ENCODE results near the gene SLIT3. TPM values are rescaled to one million over a fixed set of nuclear protein-coding genes. Genes with fewer than 3 reads are reported as not detected.

SLIT3 gene
- total RNA-seq, 1 donor from 2014 or later = 0.22 TPM

DNA sequence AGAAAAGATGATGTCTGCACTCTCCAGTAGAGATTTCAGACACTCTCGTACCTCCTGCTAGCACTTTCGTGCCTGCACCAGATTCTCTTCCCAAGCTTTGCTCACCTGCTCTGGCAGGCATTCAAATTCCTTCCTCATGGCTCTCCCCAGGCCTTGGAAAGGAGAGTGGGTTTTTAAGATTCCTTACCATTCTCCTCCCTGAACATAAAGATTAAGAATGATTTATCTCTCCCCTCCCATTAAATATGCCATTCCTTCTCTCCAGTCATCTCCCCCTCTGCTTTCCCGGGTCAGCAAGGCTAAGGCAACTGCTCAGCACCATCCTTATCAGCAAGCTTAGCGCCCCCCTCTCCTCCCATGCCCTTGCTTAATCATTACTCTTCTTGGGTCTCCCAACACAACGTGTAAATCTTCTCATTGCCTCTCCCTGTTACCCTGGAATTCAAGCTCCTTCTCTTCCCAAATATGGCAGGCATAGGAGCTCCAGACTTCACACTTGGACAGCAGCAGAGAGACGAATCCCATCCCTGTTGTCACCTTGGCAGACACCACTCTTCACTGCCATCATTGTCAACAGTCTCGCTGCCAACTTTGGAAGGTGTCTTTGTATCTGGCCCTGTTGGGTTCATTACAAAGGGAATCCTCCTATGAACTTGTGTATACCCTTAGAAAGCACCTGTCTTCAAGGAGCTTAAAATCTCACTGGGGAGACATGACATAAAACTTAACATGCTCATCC lies 332.9 kb downstream of the SLIT3 start:
- Histone ChIP-seq H3K4me1 (no peaks in the 10 kb centered on the region), H3K27ac (no peak overlapping the region), H3K9me3 (ENCODE audit: low read depth) (no peaks in the 10 kb centered on the region), H3K36me3 (no peaks in the 10 kb centered on the region), H3K4me2 (no peak overlapping the region), H3K27me3 (no peaks in the 10 kb centered on the region), H3F3A (ENCODE audit: low read depth) (no peaks in the 10 kb centered on the region), H3K79me2 (ENCODE audit: low read depth) (no peaks in the 10 kb centered on the region), H3K9ac (no peak overlapping the region), H3K4me3 (no peak overlapping the region), H2AFZ (replicated peaks) (no peak overlapping the region), H4K20me1 (ENCODE audit: low read depth) (no peaks in the 10 kb centered on the region)
- TF ChIP-seq CTCF (IDR thresholded peaks at IDR 0.05) (no peak), EZH2phosphoT487 (IDR thresholded peaks at IDR 0.05) (no peak), EZH2 (IDR thresholded peaks at IDR 0.05) (no peak)
- Mint-ChIP-seq H3K4me3 (no peak overlapping the region), H3K9me3 (no peaks in the 10 kb centered on the region), H3K27ac (no peak overlapping the region), H3K4me1 (no peaks in the 10 kb centered on the region), H3K36me3 (no peaks in the 10 kb centered on the region), H3K27me3 (ENCODE audit: insufficient read depth, low read depth) (no peaks in the 10 kb centered on the region)
- DNase-seq (ENCODE audit: low spot score) = no peak

DNA sequence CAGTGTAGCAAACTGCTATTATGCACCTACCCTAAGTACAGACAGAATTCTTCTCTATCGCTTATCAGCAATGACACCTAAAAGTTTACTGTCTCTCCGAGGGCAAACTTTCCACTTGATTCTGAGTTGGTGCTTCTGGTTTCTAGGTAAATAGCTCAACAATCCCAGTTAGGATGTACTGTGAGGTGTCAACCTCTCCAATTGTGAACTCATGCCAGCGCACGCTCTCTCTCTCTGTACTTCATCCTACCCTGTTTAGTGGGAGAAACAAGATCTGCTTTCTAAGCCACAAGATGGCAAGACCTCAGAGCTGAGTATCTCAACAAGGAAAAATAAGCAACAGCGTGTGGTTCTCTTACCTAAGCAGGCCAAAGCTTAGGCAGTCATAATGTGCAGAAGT lies 335.3 kb downstream of the SLIT3 start:
- no peaks in the 10 kb centered on the region for H4K20me1 ChIP-seq (ENCODE audit: low read depth)
- H3K4me1 Mint-ChIP-seq = peaks cover 9% of the 10 kb centered on the region
- no peak overlapping the region for H3K4me3 Mint-ChIP-seq
- no peak overlapping the region for H2AFZ ChIP-seq (replicated peaks)
- H3K36me3 Mint-ChIP-seq = no peaks in the 10 kb centered on the region
- H3K9ac ChIP-seq = no peak overlapping the region
- H3K27me3 ChIP-seq = no peaks in the 10 kb centered on the region
- H3K27ac Mint-ChIP-seq = no peak overlapping the region
- DNase-seq (ENCODE audit: low spot score) = no peak
- TF ChIP-seq CTCF (IDR thresholded peaks at IDR 0.05) (no peak), EZH2phosphoT487 (IDR thresholded peaks at IDR 0.05) (no peak), EZH2 (IDR thresholded peaks at IDR 0.05) (no peak)
- H3F3A ChIP-seq (ENCODE audit: low read depth) = no peaks in the 10 kb centered on the region
- H3K36me3 ChIP-seq = no peaks in the 10 kb centered on the region
- H3K9me3 Mint-ChIP-seq = no peaks in the 10 kb centered on the region
- no peak overlapping the region for H3K4me2 ChIP-seq
- H3K4me3 ChIP-seq = no peak overlapping the region
- H3K4me1 ChIP-seq = no peaks in the 10 kb centered on the region
- no peaks in the 10 kb centered on the region for H3K79me2 ChIP-seq (ENCODE audit: low read depth)
- H3K27ac ChIP-seq = no peak overlapping the region
- H3K27me3 Mint-ChIP-seq (ENCODE audit: insufficient read depth, low read depth) = peaks cover 3% of the 10 kb centered on the region
- no peaks in the 10 kb centered on the region for H3K9me3 ChIP-seq (ENCODE audit: low read depth)

- no peak overlapping the region for H3K9ac ChIP-seq
- no peak for TF ChIP-seq CTCF (IDR thresholded peaks at IDR 0.05)
- TF ChIP-seq EZH2phosphoT487 (IDR thresholded peaks at IDR 0.05) = no peak
- TF ChIP-seq EZH2 (IDR thresholded peaks at IDR 0.05) = no peak
- H3K4me2 ChIP-seq = no peak overlapping the region
- H3K9me3 Mint-ChIP-seq = no peaks in the 10 kb centered on the region
- H3K4me3 ChIP-seq = no peak overlapping the region
- no peaks in the 10 kb centered on the region for H3K36me3 Mint-ChIP-seq
- no peaks in the 10 kb centered on the region for H3K79me2 ChIP-seq (ENCODE audit: low read depth)
- H3K27me3 ChIP-seq = no peaks in the 10 kb centered on the region
- no peaks in the 10 kb centered on the region for H3K4me1 ChIP-seq
- H3K4me1 Mint-ChIP-seq = peaks cover 9% of the 10 kb centered on the region
- H4K20me1 ChIP-seq (ENCODE audit: low read depth) = no peaks in the 10 kb centered on the region
- no peaks in the 10 kb centered on the region for H3F3A ChIP-seq (ENCODE audit: low read depth)
- no peak for DNase-seq (ENCODE audit: low spot score)
- H2AFZ ChIP-seq (replicated peaks) = no peak overlapping the region
- no peaks in the 10 kb centered on the region for H3K9me3 ChIP-seq (ENCODE audit: low read depth)
- no peaks in the 10 kb centered on the region for H3K36me3 ChIP-seq
- no peak overlapping the region for H3K27ac Mint-ChIP-seq
- no peak overlapping the region for H3K4me3 Mint-ChIP-seq
- peaks cover 3% of the 10 kb centered on the region for H3K27me3 Mint-ChIP-seq (ENCODE audit: insufficient read depth, low read depth)
- no peak overlapping the region for H3K27ac ChIP-seq
Observed at GRCh38 chr5:168964182-168964581, 336.8 kb downstream of the SLIT3 start.
